Embryonic facial prominence (tissue), 1 donor: ENCODE results near the gene SOX4.

Experiments
- DNase-seq: peaks from one replicate; pipeline ENCODE4 v3.0.0-alpha.2; 2016; ENCODE audit errors: extremely low spot score

SOX4 gene

GRCh38 chr6:21593927-21594415 lies 420 bp downstream of the SOX4 start:
- peak; percentile 65 for DNase-seq

- DNase-seq: no peak
These were observed 1.1 kb downstream of the SOX4 start for GRCh38 chr6:21594416-21595281.

- no peak for DNase-seq
These were observed 2.0 kb downstream of the SOX4 start for GRCh38 chr6:21595285-21596144.

- no peak for DNase-seq
These were observed 2.8 kb downstream of the SOX4 start for GRCh38 chr6:21596145-21596948.

GRCh38 chr6:21596949-21597682 lies 3.6 kb downstream of the SOX4 start:
- peak; percentile 64 for DNase-seq

GRCh38 chr6:21597801-21598673 lies 4.5 kb downstream of the SOX4 start:
- no peak for DNase-seq

GRCh38 chr6:21598674-21599023 lies 5.1 kb downstream of the SOX4 start:
- no peak for DNase-seq

GRCh38 chr6:21599051-21599696 lies 5.6 kb downstream of the SOX4 start:
- no peak for DNase-seq

GRCh38 chr6:21601339-21601923 lies 7.9 kb downstream of the SOX4 start:
- no peak for DNase-seq

GRCh38 chr6:21601932-21602390 lies 8.4 kb downstream of the SOX4 start:
- no peak for DNase-seq

GRCh38 chr6:21603082-21603952 lies 9.8 kb downstream of the SOX4 start:
- no peak for DNase-seq

- DNase-seq: no peak
These were observed 10.5 kb downstream of the SOX4 start for GRCh38 chr6:21604081-21604480.

- DNase-seq: no peak
These were observed 11.6 kb downstream of the SOX4 start for GRCh38 chr6:21605166-21605565.

GRCh38 chr6:21608601-21609000 lies 15.1 kb downstream of the SOX4 start:
- DNase-seq: no peak

GRCh38 chr6:21609881-21610329 lies 16.4 kb downstream of the SOX4 start:
- DNase-seq: no peak

- DNase-seq: no peak
These were observed 16.8 kb downstream of the SOX4 start for GRCh38 chr6:21610341-21610740.

GRCh38 chr6:21611485-21611884 lies 17.9 kb downstream of the SOX4 start:
- DNase-seq: no peak
